ENCODE results near the gene ANKRD60.

The ANKRD60 gene

GRCh38 chr20:58222446-58222845 is 6.0 kb downstream of the ANKRD60 start:
- DNase-seq, result no peak

GRCh38 chr20:58219342-58219700 is 9.1 kb downstream of the ANKRD60 start:
- no peak for DNase-seq

- DNase-seq, result no peak
Measured at GRCh38 chr20:58218665-58219341, 9.7 kb downstream of the ANKRD60 start.

- no peak for DNase-seq
Measured at GRCh38 chr20:58216334-58216733, 12.1 kb downstream of the ANKRD60 start.

- DNase-seq, result no peak
Measured at GRCh38 chr20:58215116-58215515, 13.3 kb downstream of the ANKRD60 start.

GRCh38 chr20:58214310-58214709 is 14.1 kb downstream of the ANKRD60 start:
- DNase-seq, result no peak

GRCh38 chr20:58213716-58214115 is 14.7 kb downstream of the ANKRD60 start:
- DNase-seq, result no peak

GRCh38 chr20:58213121-58213520 is 15.3 kb downstream of the ANKRD60 start:
- DNase-seq, result no peak

GRCh38 chr20:58212636-58213035 is 15.8 kb downstream of the ANKRD60 start:
- no peak for DNase-seq

- DNase-seq, result no peak
Measured at GRCh38 chr20:58210398-58210747, 18.1 kb downstream of the ANKRD60 start.

GRCh38 chr20:58209652-58210397 is 18.6 kb downstream of the ANKRD60 start:
- DNase-seq, result no peak

GRCh38 chr20:58208944-58209343 is 19.5 kb downstream of the ANKRD60 start:
- DNase-seq, result no peak

GRCh38 chr20:58205850-58206249 is 22.6 kb downstream of the ANKRD60 start:
- DNase-seq, result no peak

GRCh38 chr20:58202044-58202443 is 26.4 kb downstream of the ANKRD60 start:
- no peak for DNase-seq

- no peak for DNase-seq
Measured at GRCh38 chr20:58201616-58202015, 26.8 kb downstream of the ANKRD60 start.

GRCh38 chr20:58199469-58199868 is 29.0 kb downstream of the ANKRD60 start:
- DNase-seq, result no peak

- no peak for DNase-seq
Measured at GRCh38 chr20:58198901-58199355, 29.5 kb downstream of the ANKRD60 start.

GRCh38 chr20:58198384-58198783 is 30.1 kb downstream of the ANKRD60 start:
- no peak for DNase-seq

- DNase-seq, result no peak
Measured at GRCh38 chr20:58197185-58197469, 31.3 kb downstream of the ANKRD60 start.

- no peak for DNase-seq
Measured at GRCh38 chr20:58196402-58197184, 31.9 kb downstream of the ANKRD60 start.

- DNase-seq, result no peak
Measured at GRCh38 chr20:58195047-58195446, 33.4 kb downstream of the ANKRD60 start.

- DNase-seq, result no peak
Measured at GRCh38 chr20:58194175-58194791, 34.2 kb downstream of the ANKRD60 start.

- no peak for DNase-seq
Measured at GRCh38 chr20:58192567-58192966, 35.9 kb downstream of the ANKRD60 start.

GRCh38 chr20:58192065-58192464 is 36.4 kb downstream of the ANKRD60 start:
- DNase-seq, result no peak

All from NCI-H1048 (cell line).